Caki2 (cell line): ENCODE data around the gene KDM8. TPM values are rescaled to one million over a fixed set of nuclear protein-coding genes. Genes with fewer than 3 reads are reported as not detected.
"Not testable (repeated sequence)": the region's sequence is repeated elsewhere in the genome, so short reads cannot be mapped to it uniquely, and the experiment has no call there.

Source experiments
- DNase-seq: peaks from one replicate; pipeline ENCODE4 v3.0.0-alpha.2; 2015; ENCODE audit warnings: low read depth
- in situ Hi-C: cut with HindIII; loops from 2 replicates; pipeline ENCODE4 v1.10.0; 2016; ENCODE audit warnings: low sequenced_read_pairs, low pct_unique_long_range_greater_than_20kb, mixed read lengths
- total RNA-seq: library from RNA; depleted of rRNA; stranded (reverse); fragments of >200 nt; shearing (Covaris generic); gene quantifications from 2 replicates; pipeline ENCODE4 v1.2.3, GENCODE V29; 2014; ENCODE audit warnings: low replicate concordance

The KDM8 gene
- total RNA-seq, 1 experiment from 2014 or later: 3.4 TPM

DNA sequence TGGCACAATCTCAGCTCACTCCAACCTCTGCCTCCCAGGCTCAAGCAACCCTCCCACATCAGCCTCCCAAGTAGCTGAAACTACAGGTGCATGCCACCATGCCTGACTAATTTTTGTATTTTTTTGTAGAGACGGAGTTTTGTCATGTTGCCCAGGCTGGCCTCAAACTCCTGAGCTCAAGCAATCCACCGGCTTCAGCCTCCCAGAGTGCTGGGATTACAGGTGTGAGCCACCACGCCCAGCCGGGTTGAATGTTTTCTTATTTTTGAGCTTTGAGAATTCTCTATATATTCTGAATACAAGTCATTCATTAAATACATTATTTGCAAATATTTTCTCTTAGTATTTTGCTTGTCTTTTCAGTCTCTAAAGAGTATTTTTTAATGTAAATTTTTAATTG is 45.6 kb downstream of the KDM8 start:
- in situ Hi-C loops, DNase-seq: not testable (repeated sequence)

GRCh38 chr16:27251541-27252205 is 48.3 kb downstream of the KDM8 start:
- DNase-seq: no peak
- in situ Hi-C loops: no loop called here

DNA sequence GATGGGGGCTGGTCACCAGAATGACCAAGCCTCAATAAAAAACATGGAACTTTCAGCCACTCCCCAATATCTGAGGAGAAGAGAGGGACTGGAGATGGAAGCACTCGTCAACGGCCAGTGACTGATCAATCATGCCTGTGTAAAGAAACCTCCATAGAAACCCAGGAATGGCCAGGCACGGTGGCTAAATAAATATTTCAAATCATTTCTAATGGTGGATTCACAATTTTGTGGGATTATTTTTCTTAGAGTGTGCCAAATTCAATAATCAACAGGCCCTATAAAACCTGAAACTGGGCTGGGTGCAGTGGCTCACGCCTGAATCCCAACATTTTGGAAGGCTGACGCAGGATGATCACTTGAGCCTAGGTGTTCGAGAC is 48.9 kb downstream of the KDM8 start:
- no peak for DNase-seq
- in situ Hi-C loops: no loop called here

GRCh38 chr16:27253526-27253930 is 50.2 kb downstream of the KDM8 start:
- peak; percentile 57 for DNase-seq
- in situ Hi-C loops: no loop called here

DNA sequence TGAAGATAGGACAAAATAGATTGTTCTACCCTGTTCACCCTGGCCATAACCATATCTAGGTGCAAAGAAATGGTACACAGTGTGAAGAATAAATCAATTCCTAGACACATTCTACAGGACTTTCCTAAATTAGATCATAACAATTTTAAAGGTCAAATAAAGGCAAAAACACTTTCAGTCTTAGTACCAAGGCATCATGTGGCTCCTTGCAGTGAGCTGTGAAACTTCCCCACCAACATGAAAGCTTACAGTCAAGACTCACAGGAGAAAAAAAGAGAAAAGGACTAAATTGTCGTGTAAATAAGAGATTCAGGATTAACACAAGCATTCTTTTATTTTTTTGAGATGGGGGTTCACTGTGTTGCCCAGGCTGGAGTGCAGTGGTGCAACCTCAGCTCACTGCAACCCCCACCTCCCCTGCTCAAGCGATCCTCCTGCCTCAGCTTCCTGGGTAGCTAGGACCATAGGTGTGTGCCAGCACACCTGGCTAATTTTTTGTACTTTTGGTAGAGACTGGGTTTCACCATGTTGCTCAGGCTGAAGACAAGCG is 51.0 kb downstream of the KDM8 start:
- no peak for DNase-seq
- in situ Hi-C loops: no loop called here

- no peak for DNase-seq
- in situ Hi-C loops: no loop called here
Measured at GRCh38 chr16:27256861-27257260, 53.5 kb downstream of the KDM8 start.

DNA sequence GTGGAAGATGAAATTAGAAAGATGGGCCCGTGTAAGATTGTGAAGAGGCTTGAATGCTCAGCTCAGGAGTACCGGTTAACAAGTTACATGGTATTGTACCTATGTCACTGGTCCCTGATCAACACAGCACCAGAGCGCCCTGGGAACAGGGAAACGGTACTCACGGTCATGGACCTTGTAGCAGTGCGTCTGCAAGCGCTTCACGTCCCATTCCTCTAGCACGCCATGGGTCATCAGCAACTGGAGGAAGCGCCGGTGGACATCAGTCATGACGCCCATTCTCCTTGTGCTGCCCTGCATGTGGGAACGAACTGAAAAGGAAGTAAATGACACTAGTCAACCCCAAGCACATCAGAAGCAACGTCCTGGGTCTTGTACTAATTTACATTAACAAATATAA is 53.9 kb downstream of the KDM8 start:
- DNase-seq: no peak
- in situ Hi-C loops: no loop called here

- in situ Hi-C loops: no loop called here
- DNase-seq: no peak
Measured at GRCh38 chr16:27258241-27258734, 55.0 kb downstream of the KDM8 start.

- no peak for DNase-seq
- in situ Hi-C loops: no loop called here
Measured at GRCh38 chr16:27259710-27260109, 56.4 kb downstream of the KDM8 start.

DNA sequence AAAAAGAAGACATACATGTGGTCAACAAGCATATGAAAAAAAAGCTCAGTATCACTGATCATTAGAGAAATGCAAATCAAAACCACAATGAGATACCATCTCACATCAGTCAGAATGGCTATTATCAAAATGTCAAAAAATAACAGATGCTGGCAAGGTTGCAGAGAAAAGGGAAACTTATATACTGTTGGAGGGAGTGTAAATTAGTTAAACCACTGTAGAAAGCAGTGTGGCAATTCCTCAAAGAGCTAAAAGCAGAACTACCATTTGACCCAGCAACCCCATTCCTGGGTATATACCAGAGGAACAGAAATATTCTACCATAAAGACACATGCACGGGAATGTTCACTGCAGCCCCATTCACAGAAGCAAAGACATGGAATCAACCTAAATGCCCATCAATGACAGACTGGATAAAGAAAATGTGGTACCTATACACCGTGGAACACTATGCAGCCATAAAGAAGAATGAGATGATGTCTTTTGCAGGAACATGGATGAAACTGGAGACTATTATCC is 59.6 kb downstream of the KDM8 start:
- DNase-seq, in situ Hi-C loops: not testable (repeated sequence)

DNA sequence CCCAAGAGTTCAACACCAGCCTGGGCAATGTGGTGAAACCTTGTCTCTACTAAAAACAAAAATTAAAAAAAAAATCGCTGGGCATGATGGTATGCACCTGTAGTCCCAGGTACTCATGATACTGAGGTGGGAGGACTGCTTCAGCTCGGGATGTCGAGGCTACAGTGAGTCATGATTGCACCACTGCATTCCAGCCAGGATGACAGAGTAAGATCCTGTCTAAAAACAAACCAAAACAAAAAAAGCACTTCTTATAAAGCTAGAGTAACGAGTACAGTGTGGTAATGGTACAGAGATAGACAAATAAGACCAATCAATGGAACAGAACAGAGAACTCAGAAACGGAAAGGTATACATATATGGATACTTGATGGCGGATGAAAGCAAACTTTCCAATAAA is 60.8 kb downstream of the KDM8 start:
- in situ Hi-C loops: no loop called here
- DNase-seq: no peak

GRCh38 chr16:27265982-27266381 is 62.7 kb downstream of the KDM8 start:
- DNase-seq: no peak
- in situ Hi-C loops: no loop called here

DNA sequence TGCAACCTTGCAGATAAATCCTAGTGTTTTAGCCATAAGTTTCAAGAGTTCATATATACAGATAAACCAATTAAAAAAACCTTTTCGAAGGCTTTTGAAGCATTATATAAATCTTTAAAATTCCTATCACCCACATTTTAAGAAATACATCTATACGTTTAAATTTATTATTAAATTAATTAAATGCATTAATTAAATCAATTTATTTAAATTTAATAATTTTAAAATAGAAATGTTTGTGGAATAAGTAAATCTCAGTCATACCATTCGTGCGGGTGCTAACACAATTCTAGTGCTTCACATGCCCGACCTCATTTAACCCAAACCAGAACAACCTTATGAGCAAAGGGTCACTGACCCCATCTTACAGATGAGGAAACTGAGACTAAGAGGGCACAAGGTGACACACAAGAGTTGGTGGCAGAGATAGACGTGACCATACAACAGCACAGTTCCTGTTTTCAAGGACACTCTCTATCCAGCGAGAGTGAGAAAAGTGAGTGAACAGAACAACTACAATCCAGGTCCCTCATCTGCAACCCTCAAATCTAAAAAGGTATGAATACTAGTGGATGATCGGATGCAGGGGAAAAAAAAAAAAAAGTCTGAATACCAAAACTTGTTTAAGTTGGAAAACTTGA is 63.8 kb downstream of the KDM8 start:
- DNase-seq: no peak
- in situ Hi-C loops: no loop called here

DNA sequence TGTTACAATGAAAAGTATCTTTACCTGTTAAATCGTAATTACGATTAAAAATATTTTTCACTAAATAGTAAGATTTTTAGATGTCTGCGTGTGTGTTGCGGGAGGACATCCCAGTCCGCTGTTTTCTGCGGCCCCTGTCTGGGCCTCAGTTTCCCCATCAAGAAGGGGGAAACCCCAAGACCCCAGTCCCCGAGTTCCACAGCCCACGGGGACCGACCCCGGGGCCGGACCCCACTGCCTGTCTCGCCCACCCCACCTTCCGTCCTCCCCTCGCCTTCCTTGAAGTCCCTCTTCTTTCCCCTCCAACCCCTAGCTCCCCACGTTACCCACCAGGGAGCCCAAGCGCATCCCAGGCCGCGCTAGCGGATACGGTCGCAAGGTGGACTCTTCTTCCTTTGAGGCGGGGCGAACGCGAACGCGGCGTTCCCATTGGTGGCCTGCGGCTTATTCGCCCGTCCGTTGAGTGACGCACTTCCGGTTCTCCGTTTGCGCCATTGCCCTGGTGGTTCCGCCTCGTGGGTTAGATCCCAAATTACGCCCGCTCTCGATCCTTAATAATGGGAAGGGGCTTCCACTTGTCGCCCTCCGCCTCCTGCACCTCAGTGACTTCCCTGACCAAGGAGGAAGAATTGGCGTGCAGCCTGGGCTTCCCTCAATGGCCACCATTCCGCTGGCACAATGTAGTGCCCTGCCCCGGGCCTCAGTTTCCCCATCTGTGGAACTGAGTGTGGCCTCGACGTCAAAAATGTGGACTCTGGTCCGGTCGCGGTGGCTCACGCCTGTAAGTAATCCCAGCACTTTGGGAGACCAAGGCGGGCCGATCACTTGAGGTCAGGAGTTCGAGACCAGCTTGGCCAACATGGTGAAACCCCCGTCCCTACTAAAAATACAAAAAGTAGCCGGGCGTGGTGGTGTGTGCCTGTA is 65.3 kb downstream of the KDM8 start, which contains the start of gene NSMCE1:
TSS of gene NSMCE1 (minus strand) at position 397 of the 924 bp plus-strand sequence. CDS start 11,202 bp downstream, outside the sequence.
- in situ Hi-C loops: no loop called here

GRCh38 chr16:27269300-27270150 is 66.2 kb downstream of the KDM8 start:
- no peak for DNase-seq
- in situ Hi-C loops: no loop called here

More for the DNA sequence above, 65.3 kb downstream of the KDM8 start, which contains the start of gene NSMCE1:
- peak; percentile 87 for DNase-seq

DNA sequence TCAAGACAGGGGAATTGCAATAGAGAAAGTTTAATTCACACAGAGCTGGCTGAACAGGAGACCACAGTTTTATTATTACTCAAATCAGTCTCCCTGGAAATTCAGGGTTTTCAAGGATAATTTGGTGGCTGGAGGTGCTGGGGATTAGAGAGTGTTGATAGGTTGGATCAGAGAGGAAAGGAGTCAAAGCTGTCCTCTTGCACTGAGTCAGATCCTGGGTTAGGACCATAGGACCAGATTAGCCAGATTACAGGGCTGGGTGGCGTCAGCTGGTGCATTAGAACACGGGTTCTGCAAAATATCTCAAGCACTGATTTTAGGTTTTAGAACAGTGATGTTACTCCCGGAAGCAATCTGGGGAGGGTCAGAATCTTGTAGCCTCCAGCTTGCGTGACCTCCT is 67.0 kb downstream of the KDM8 start:
- in situ Hi-C loops: no loop called here
- DNase-seq: no peak
